Myocyte (in vitro differentiated cells): ENCODE results near the gene GALNT18. TPM values are rescaled to one million over a fixed set of nuclear protein-coding genes. Genes with fewer than 3 reads are reported as not detected.
A peak's percentile ranks its signal among the peaks of the same experiment; 100 is the strongest.

Experiments
- DNase-seq: peaks from one replicate; pipeline ENCODE4 v3.0.0-alpha.2; 2012; ENCODE audit warnings: low read depth
- total RNA-seq: library from RNA; depleted of rRNA; stranded (reverse); fragments of >200 nt; gene quantifications from 2 replicates; pipeline ENCODE4 v1.2.3, GENCODE V29; 2014

Gene GALNT18
- total RNA-seq, 1 donor from 2014 or later = 3.3 TPM

- no peak for DNase-seq
Observed at GRCh38 chr11:11414996-11415395, 206.8 kb downstream of the GALNT18 start.

GRCh38 chr11:11413776-11414175, 208.0 kb downstream of the GALNT18 start:
- DNase-seq = no peak

GRCh38 chr11:11411401-11411985, 210.3 kb downstream of the GALNT18 start:
- no peak for DNase-seq

- DNase-seq = no peak
Observed at GRCh38 chr11:11409901-11410300, 211.9 kb downstream of the GALNT18 start.

- no peak for DNase-seq
Observed at GRCh38 chr11:11409224-11409623, 212.6 kb downstream of the GALNT18 start.

GRCh38 chr11:11408436-11409221, 213.2 kb downstream of the GALNT18 start:
- no peak for DNase-seq

- no peak for DNase-seq
Observed at GRCh38 chr11:11407763-11408084, 214.1 kb downstream of the GALNT18 start.

GRCh38 chr11:11407065-11407762, 214.6 kb downstream of the GALNT18 start:
- no peak for DNase-seq

GRCh38 chr11:11406652-11407051, 215.2 kb downstream of the GALNT18 start:
- DNase-seq = no peak

GRCh38 chr11:11403763-11404725, 217.8 kb downstream of the GALNT18 start:
- DNase-seq = no peak

- DNase-seq = no peak
Observed at GRCh38 chr11:11401960-11402535, 219.8 kb downstream of the GALNT18 start.

- no peak for DNase-seq
Observed at GRCh38 chr11:11400635-11401232, 221.1 kb downstream of the GALNT18 start.

GRCh38 chr11:11400121-11400520, 221.7 kb downstream of the GALNT18 start:
- DNase-seq = no peak

GRCh38 chr11:11397781-11398180, 224.0 kb downstream of the GALNT18 start:
- no peak for DNase-seq

- no peak for DNase-seq
Observed at GRCh38 chr11:11397036-11397415, 224.8 kb downstream of the GALNT18 start.

- DNase-seq = peak; percentile 41
Observed at GRCh38 chr11:11396301-11397035, 225.3 kb downstream of the GALNT18 start.

- DNase-seq = no peak
Observed at GRCh38 chr11:11395126-11395525, 226.7 kb downstream of the GALNT18 start.

GRCh38 chr11:11394241-11394640, 227.6 kb downstream of the GALNT18 start:
- DNase-seq = no peak

GRCh38 chr11:11391796-11392463, 229.9 kb downstream of the GALNT18 start:
- DNase-seq = peak; percentile 41
